Endodermal cell (in vitro differentiated cells): ENCODE data around the gene C1QTNF12. TPM values are rescaled to one million over a fixed set of nuclear protein-coding genes. Genes with fewer than 3 reads are reported as not detected.

ENCODE experiments used
- DNase-seq: peaks from one replicate; pipeline ENCODE4 v3.0.0-alpha.2; 2017
- H3K27ac ChIP-seq: 2 replicates; pipeline ENCODE4 v1.5.1; 2013; ENCODE audit warnings: mild to moderate bottlenecking, low read depth, low read length, moderate library complexity
- H3K27me3 ChIP-seq: 2 replicates; pipeline ENCODE4 v1.6.1; 2013; ENCODE audit warnings: mild to moderate bottlenecking, low read length, moderate library complexity; ENCODE audit not compliant: insufficient read depth, control insufficient read depth, poor library complexity, severe bottlenecking
- H3K36me3 ChIP-seq: 2 replicates; pipeline ENCODE4 v1.7.0; 2013; ENCODE audit warnings: mild to moderate bottlenecking, low read length, moderate library complexity; ENCODE audit not compliant: control insufficient read depth, insufficient read depth
- H3K4me1 ChIP-seq: one replicate; pipeline ENCODE4 v1.7.0; 2013; ENCODE audit warnings: low read length; ENCODE audit not compliant: control insufficient read depth, insufficient read depth
- H3K4me3 ChIP-seq: 2 replicates; pipeline ENCODE4 v1.5.1; 2013; ENCODE audit warnings: mild to moderate bottlenecking, low read length, moderate library complexity
- H3K9ac ChIP-seq: 2 replicates; pipeline ENCODE4 v1.6.1; 2013; ENCODE audit warnings: mild to moderate bottlenecking, low read length, moderate library complexity; ENCODE audit not compliant: poor library complexity, severe bottlenecking; ENCODE audit errors: extremely low read depth
- H3K9me3 ChIP-seq: 2 replicates; pipeline ENCODE4 v1.6.1; 2013; ENCODE audit warnings: mild to moderate bottlenecking, low read length, moderate library complexity; ENCODE audit not compliant: control insufficient read depth
- H3K27ac Mint-ChIP-seq: 2 replicates; pipeline ENCODE4 v1.8.0; 2020; ENCODE audit warnings: mixed read lengths
- H3K27me3 Mint-ChIP-seq: 2 replicates; pipeline ENCODE4 v1.8.0; 2021; ENCODE audit warnings: mild to moderate bottlenecking, mixed read lengths; ENCODE audit not compliant: insufficient read depth
- H3K36me3 Mint-ChIP-seq: 2 replicates; pipeline ENCODE4 v1.8.0; 2020; ENCODE audit warnings: low read depth, mixed read lengths
- H3K4me1 Mint-ChIP-seq: 2 replicates; pipeline ENCODE4 v1.8.0; 2020; ENCODE audit warnings: mixed read lengths
- H3K4me3 Mint-ChIP-seq: 2 replicates; pipeline ENCODE4 v1.8.0; 2020; ENCODE audit warnings: mild to moderate bottlenecking, moderate library complexity, mixed read lengths
- H3K9me3 Mint-ChIP-seq: 2 replicates; pipeline ENCODE4 v1.8.0; 2020; ENCODE audit warnings: mild to moderate bottlenecking, mixed read lengths
- WGBS, 2 experiments: methylation state at CpG; one replicate each; pipeline versions ENCODE4 v1.1.5 to v1.1.7; 2013; ENCODE audit warnings: missing lambda C conversion rate in 2 of 2, mixed read lengths in 1 of 2; ENCODE audit not compliant: insufficient coverage in 1 of 2, insufficient read length in 1 of 2; 5-methylcytosine and 5-hydroxymethylcytosine counted together
- total RNA-seq, 2 donors: library from RNA; stranded (reverse); fragmentation: NEBNext Ultra II Directional in 1 of 2; extraction: Animal tissue kit (Norgen Biotek cat#: 25700) in 1 of 2; gene quantifications; 2 replicates in 1 of 2; 3 replicates in 1 of 2; pipeline ENCODE4 v1.2.1, GENCODE V29; 2021
- TF ChIP-seq, protein P1 (sequence below): fragments of 200-600 bp; sonication (generic); conservative IDR thresholded peaks from 2 replicates; pipeline ENCODE4 v1.5.0; 2021; ENCODE audit warnings: antibody characterized with exemption, mild to moderate bottlenecking

The C1QTNF12 gene
- total RNA-seq, 2 donors from 2014 or later: 8.1 to 13.5 TPM

DNA sequence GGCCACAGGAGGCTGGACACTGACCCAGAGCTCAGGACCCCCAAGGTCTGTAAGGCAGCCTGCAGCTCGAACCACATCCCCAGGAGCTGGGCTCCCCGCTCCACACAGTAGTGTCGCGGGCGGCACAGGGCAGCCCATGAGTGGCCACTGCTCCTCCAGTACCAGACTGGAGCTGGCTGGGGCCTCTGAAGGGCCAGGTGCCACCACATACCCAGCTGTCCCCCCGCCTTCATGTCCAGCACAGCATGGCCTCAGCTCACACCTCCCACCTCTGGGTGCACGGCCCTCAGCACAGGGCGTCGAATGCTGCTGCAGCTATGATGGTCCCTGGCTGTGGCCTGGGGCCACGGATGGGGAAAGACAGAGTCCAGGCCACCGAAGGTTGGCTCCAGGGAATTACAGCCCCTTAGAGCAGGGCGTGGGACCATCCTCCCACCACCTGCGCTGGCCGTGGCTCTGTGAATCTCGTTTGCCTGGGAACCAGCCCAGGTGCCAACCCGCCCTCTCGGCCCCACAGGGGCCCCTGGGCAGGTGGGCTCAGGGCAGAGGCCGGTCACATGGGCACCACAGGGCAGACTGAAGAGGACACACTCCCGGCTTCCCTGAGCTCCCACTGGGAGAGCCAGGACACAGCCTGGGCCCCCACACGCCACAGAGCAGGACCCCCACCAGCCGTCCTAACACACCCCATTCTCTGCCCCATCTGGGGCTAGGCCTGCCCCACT, 30.5 kb downstream of the C1QTNF12 start:
- H3K36me3 Mint-ChIP-seq: peaks cover 21% of the 10 kb centered on the region
- TF ChIP-seq, protein P1, sequence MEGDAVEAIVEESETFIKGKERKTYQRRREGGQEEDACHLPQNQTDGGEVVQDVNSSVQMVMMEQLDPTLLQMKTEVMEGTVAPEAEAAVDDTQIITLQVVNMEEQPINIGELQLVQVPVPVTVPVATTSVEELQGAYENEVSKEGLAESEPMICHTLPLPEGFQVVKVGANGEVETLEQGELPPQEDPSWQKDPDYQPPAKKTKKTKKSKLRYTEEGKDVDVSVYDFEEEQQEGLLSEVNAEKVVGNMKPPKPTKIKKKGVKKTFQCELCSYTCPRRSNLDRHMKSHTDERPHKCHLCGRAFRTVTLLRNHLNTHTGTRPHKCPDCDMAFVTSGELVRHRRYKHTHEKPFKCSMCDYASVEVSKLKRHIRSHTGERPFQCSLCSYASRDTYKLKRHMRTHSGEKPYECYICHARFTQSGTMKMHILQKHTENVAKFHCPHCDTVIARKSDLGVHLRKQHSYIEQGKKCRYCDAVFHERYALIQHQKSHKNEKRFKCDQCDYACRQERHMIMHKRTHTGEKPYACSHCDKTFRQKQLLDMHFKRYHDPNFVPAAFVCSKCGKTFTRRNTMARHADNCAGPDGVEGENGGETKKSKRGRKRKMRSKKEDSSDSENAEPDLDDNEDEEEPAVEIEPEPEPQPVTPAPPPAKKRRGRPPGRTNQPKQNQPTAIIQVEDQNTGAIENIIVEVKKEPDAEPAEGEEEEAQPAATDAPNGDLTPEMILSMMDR: no peak
- no peak overlapping the region for H3K4me3 Mint-ChIP-seq
- H3K27ac Mint-ChIP-seq: no peak overlapping the region
- H3K4me1 ChIP-seq: no peaks in the 10 kb centered on the region
- no peak overlapping the region for H3K4me3 ChIP-seq
- H3K27me3 ChIP-seq: no peaks in the 10 kb centered on the region
- no peaks in the 10 kb centered on the region for H3K4me1 Mint-ChIP-seq
- no peaks in the 10 kb centered on the region for H3K9me3 ChIP-seq
- no peaks in the 10 kb centered on the region for H3K9me3 Mint-ChIP-seq
- no peak overlapping the region for H3K27ac ChIP-seq
- DNase-seq: no peak
- no peak overlapping the region for H3K9ac ChIP-seq
- H3K27me3 Mint-ChIP-seq: no peaks in the 10 kb centered on the region
- WGBS, 2 experiments: 91 to 98% methylated on average over 17 to 21 of the region's 21 CpGs
- H3K36me3 ChIP-seq: peaks cover 13% of the 10 kb centered on the region

DNA sequence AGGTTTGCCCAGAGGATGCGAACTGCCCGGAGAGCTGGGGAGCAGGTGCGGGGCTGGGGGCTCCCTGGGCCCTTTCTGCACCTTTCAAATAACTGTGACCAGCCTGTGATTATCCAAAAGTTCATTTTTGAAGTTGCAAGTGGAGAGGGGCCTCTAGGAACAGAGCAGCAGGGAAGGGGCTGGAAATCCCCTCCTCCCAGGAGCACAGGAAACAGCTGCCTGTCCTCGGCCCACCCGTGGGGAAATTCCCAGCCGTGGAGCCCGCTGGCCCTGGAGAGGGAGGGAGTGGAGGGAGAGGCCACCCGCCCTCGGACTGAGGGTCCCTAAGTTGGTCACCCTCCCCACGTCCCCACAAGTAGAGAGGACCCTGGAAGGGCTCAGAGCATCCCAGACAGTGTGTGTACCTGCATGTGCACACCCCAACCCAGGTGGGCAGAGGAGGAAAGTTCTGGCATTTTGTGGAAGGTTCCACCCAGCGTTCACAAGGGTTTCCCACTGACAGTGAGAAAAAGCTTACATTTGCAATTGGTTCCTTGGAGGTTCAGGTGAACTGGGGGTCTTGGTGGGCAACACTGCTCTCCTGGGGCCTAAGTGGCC, 31.3 kb downstream of the C1QTNF12 start:
- Histone ChIP-seq H3K27ac (no peak overlapping the region), H3K4me3 (no peak overlapping the region), H3K27me3 (no peaks in the 10 kb centered on the region), H3K36me3 (peaks cover 6% of the 10 kb centered on the region), H3K9me3 (no peaks in the 10 kb centered on the region), H3K4me1 (no peaks in the 10 kb centered on the region), H3K9ac (no peak overlapping the region)
- Mint-ChIP-seq H3K27ac (no peak overlapping the region), H3K4me3 (no peak overlapping the region), H3K4me1 (no peaks in the 10 kb centered on the region), H3K9me3 (no peaks in the 10 kb centered on the region), H3K27me3 (no peaks in the 10 kb centered on the region), H3K36me3 (peaks cover 14% of the 10 kb centered on the region)
- TF ChIP-seq, protein P1: no peak
- DNase-seq: no peak
- WGBS, 2 experiments: 80 to 88% methylated on average over 8 to 11 of the region's 11 CpGs

DNA sequence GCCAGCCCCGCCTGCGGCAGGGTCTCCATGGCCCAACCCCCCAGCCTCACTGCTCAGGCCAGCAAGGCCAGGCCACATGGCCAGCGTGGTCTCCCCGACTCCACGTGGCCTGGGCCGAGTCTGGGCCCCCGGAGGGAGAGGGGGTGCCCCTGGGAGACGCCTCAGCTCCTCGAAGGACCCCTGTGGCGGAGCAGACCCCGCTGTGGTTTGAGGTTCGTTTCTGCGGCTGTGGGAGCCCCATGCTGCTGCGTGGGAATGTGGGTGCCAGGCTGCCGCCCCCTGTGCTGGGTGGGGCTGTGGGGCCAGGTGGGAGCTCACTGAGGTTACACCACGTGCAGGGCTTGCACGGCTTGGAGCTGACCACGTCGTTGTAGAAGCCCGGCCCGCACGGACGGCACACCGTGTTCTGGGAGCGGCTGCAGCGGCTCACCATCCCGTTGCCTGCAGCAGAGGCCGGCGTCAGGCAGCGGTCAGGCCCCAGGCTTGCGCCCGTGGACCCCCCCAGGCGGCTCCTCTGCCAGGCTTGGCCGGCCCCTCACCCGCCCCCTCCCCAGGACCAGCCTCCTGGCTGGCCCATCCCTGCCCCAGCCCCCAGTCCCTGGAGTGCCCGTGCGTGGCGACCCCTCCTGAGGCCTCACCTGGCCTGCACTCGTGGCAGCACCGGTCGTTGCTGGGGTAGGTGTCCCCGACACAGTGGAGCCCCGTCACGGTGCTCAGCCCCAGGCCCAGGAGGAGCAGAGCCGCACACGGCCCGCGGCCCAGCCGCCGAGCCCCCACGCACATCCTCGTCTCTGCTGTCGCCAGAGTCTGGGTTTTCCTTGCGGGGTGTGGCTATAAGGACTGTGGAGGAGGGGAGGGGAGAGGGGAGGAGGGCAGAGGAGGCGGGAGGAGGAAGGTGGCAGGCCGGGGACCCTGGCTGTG, 32.9 kb downstream of the C1QTNF12 start, which contains the start of gene TNFRSF4:
TSS of gene TNFRSF4 (minus strand) at position 809 of the 921 bp plus-strand sequence. CDS start at position 783, 26 bp downstream.
- 90 to 92% methylated on average over 8 to 56 of the region's 56 CpGs for WGBS, 2 experiments
- Histone ChIP-seq H3K27ac (no peak within 1 kb of the TSS), H3K9me3 (no peaks in the 10 kb centered on the region), H3K4me3 (no peak within 1 kb of the TSS), H3K27me3 (no peaks in the 10 kb centered on the region), H3K36me3 (peaks cover 6% of the 10 kb centered on the region), H3K9ac (no peak within 1 kb of the TSS), H3K4me1 (no peaks in the 10 kb centered on the region)
- H3K36me3 Mint-ChIP-seq: peaks cover 10% of the 10 kb centered on the region
- no peaks in the 10 kb centered on the region for H3K9me3 Mint-ChIP-seq
- H3K27me3 Mint-ChIP-seq: no peaks in the 10 kb centered on the region
- DNase-seq: no peak
- no peak within 1 kb of the TSS for H3K27ac Mint-ChIP-seq
- H3K4me3 Mint-ChIP-seq: no peak within 1 kb of the TSS
- TF ChIP-seq, protein P1: no peak
- no peaks in the 10 kb centered on the region for H3K4me1 Mint-ChIP-seq
